Hepatocyte (in vitro differentiated cells): ENCODE measurements around the gene NFKB1. TPM values are rescaled to one million over a fixed set of nuclear protein-coding genes. Genes with fewer than 3 reads are reported as not detected.

Experiments used
- DNase-seq: peaks from one replicate; pipeline ENCODE4 v3.0.0-alpha.2; 2016; ENCODE audit warnings: low spot score
- H2AFZ ChIP-seq: fragments of 200-600 bp; sonication (generic); 2 replicates; pipeline ENCODE4 v1.6.0; 2016; ENCODE audit warnings: antibody characterized with exemption, mild to moderate bottlenecking
- H3K27ac ChIP-seq: fragments of 200-600 bp; sonication (generic); 2 replicates; pipeline ENCODE4 v1.5.1; 2016; ENCODE audit warnings: mild to moderate bottlenecking
- H3K27me3 ChIP-seq: fragments of 200-600 bp; sonication (generic); 2 replicates; pipeline ENCODE4 v1.6.1; 2016
- H3K36me3 ChIP-seq: fragments of 200-600 bp; sonication (generic); replicated peaks from 2 replicates; pipeline ENCODE4 v1.5.1; 2016; ENCODE audit warnings: low read depth; ENCODE audit not compliant: insufficient read depth
- H3K4me1 ChIP-seq: fragments of 200-600 bp; sonication (generic); 2 replicates; pipeline ENCODE4 v1.5.1; 2016; ENCODE audit warnings: mild to moderate bottlenecking, moderate library complexity; ENCODE audit not compliant: insufficient read depth
- H3K4me2 ChIP-seq: fragments of 200-600 bp; sonication (generic); 2 replicates; pipeline ENCODE4 v1.6.0; 2016
- H3K4me3 ChIP-seq: fragments of 200-600 bp; sonication (generic); 2 replicates; pipeline ENCODE4 v1.5.1; 2016; ENCODE audit warnings: mild to moderate bottlenecking
- H3K79me2 ChIP-seq: fragments of 200-600 bp; sonication (generic); 2 replicates; pipeline ENCODE4 v1.6.0; 2017; ENCODE audit warnings: mild to moderate bottlenecking
- H3K9me2 ChIP-seq: fragments of 200-600 bp; sonication (generic); replicated peaks from 2 replicates; pipeline ENCODE4 v1.6.0; 2017; ENCODE audit warnings: mild to moderate bottlenecking; ENCODE audit not compliant: insufficient read depth
- H3K9me3 ChIP-seq: fragments of 200-600 bp; sonication (generic); 2 replicates; pipeline ENCODE4 v1.5.1; 2016; ENCODE audit warnings: low read depth, mild to moderate bottlenecking
- H4K20me1 ChIP-seq: fragments of 200-600 bp; sonication (generic); 2 replicates; pipeline ENCODE4 v1.6.0; 2016; ENCODE audit warnings: mild to moderate bottlenecking; ENCODE audit not compliant: insufficient read depth, poor library complexity, severe bottlenecking
- EZH2 ChIP-seq: fragments of 200-600 bp; sonication (generic); IDR thresholded peaks from 2 replicates; pipeline ENCODE4 v1.6.1; 2016; ENCODE audit warnings: antibody characterized with exemption, mild to moderate bottlenecking, borderline replicate concordance
- EZH2phosphoT487 ChIP-seq: fragments of 200-600 bp; sonication (generic); IDR thresholded peaks from one replicate; pipeline ENCODE4 v1.6.1; 2018; ENCODE audit warnings: antibody characterized with exemption, mild to moderate bottlenecking, low read depth, moderate library complexity; ENCODE audit not compliant: unreplicated experiment, severe bottlenecking
- WGBS: methylation state at CpG from one replicate; pipeline ENCODE4 v1.1.6; 2016; ENCODE audit warnings: low lambda C conversion rate; ENCODE audit errors: missing lambda C conversion rate; 5-methylcytosine and 5-hydroxymethylcytosine counted together
- polyA plus RNA-seq: library from polyadenylated mRNA; unstranded; fragments of >200 nt; fragmentation: Nextera tagmentation; extraction: Ambion mirVana; gene quantifications from 2 replicates; pipeline ENCODE4 v1.2.1, GENCODE V29; 2016
- total RNA-seq: library from RNA; depleted of rRNA; stranded (reverse); fragments of >200 nt; gene quantifications from 2 replicates; pipeline ENCODE4 v1.2.3, GENCODE V29; 2014
- TF ChIP-seq, protein P1 (sequence below): fragments of 200-600 bp; sonication (generic); IDR thresholded peaks from 2 replicates; pipeline ENCODE4 v1.5.1; 2016; ENCODE audit warnings: antibody characterized with exemption, mild to moderate bottlenecking; ENCODE audit not compliant: poor library complexity

Gene NFKB1
- total and polyA plus RNA-seq, 2 experiments from 2014 or later: 21.1 to 22.8 TPM

GRCh38 chr4:102598086-102598761 is 97.1 kb downstream of the NFKB1 start:
- Histone ChIP-seq H3K27ac (peak overlapping the region; percentile 5), H3K4me1 (no peaks in the 10 kb centered on the region), H3K9me3 (no peaks in the 10 kb centered on the region), H3K36me3 (no peaks in the 10 kb centered on the region), H3K9me2 (no peaks in the 10 kb centered on the region), H3K4me2 (no peak overlapping the region), H2AFZ (no peak overlapping the region), H3K79me2 (no peaks in the 10 kb centered on the region), H3K27me3 (no peaks in the 10 kb centered on the region), H4K20me1 (no peaks in the 10 kb centered on the region), H3K4me3 (no peak overlapping the region)
- DNase-seq: no peak
- TF ChIP-seq EZH2phosphoT487 (no peak), EZH2 (no peak)
- TF ChIP-seq, protein P1, sequence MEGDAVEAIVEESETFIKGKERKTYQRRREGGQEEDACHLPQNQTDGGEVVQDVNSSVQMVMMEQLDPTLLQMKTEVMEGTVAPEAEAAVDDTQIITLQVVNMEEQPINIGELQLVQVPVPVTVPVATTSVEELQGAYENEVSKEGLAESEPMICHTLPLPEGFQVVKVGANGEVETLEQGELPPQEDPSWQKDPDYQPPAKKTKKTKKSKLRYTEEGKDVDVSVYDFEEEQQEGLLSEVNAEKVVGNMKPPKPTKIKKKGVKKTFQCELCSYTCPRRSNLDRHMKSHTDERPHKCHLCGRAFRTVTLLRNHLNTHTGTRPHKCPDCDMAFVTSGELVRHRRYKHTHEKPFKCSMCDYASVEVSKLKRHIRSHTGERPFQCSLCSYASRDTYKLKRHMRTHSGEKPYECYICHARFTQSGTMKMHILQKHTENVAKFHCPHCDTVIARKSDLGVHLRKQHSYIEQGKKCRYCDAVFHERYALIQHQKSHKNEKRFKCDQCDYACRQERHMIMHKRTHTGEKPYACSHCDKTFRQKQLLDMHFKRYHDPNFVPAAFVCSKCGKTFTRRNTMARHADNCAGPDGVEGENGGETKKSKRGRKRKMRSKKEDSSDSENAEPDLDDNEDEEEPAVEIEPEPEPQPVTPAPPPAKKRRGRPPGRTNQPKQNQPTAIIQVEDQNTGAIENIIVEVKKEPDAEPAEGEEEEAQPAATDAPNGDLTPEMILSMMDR: no peak
- 70% methylated on average over 1 of the region's 1 CpG for WGBS

GRCh38 chr4:102598762-102599374 is 97.7 kb downstream of the NFKB1 start:
- H3K36me3 ChIP-seq: no peaks in the 10 kb centered on the region
- no peaks in the 10 kb centered on the region for H4K20me1 ChIP-seq
- no peaks in the 10 kb centered on the region for H3K9me3 ChIP-seq
- H3K79me2 ChIP-seq: no peaks in the 10 kb centered on the region
- no peaks in the 10 kb centered on the region for H3K9me2 ChIP-seq
- H3K4me3 ChIP-seq: no peak overlapping the region
- H3K4me2 ChIP-seq: no peak overlapping the region
- H3K4me1 ChIP-seq: no peaks in the 10 kb centered on the region
- H2AFZ ChIP-seq: no peak overlapping the region
- no peaks in the 10 kb centered on the region for H3K27me3 ChIP-seq
- WGBS: 91% methylated on average over 6 of the region's 6 CpGs
- DNase-seq: no peak
- no peak for TF ChIP-seq EZH2phosphoT487
- TF ChIP-seq, protein P1: no peak
- TF ChIP-seq EZH2: no peak
- no peak overlapping the region for H3K27ac ChIP-seq

DNA sequence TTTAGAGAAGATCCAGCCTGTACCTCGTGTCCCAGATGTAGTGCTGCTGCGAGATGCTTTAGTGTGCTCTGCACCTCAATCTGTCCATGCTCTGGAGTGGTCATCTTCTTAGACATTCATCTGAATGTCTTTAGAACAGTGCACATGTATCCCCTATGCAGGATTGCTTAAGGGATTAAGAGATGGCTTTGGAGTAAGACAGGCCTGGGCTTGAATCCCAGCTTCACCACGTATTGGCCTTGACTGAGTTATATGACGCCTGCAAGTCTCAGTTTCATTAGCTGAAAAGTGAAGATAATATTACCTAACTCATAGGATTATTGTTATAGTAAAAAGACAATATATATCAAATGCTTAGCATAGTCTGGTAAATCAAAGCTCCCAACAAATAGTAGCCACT is 98.3 kb downstream of the NFKB1 start:
- Histone ChIP-seq H4K20me1 (no peaks in the 10 kb centered on the region), H2AFZ (no peak overlapping the region), H3K4me1 (no peaks in the 10 kb centered on the region), H3K4me2 (no peak overlapping the region), H3K9me2 (no peaks in the 10 kb centered on the region), H3K27me3 (no peaks in the 10 kb centered on the region), H3K9me3 (no peaks in the 10 kb centered on the region), H3K27ac (no peak overlapping the region), H3K36me3 (no peaks in the 10 kb centered on the region), H3K4me3 (no peak overlapping the region), H3K79me2 (no peaks in the 10 kb centered on the region)
- no peak for DNase-seq
- 77% methylated on average over 4 of the region's 4 CpGs for WGBS
- TF ChIP-seq EZH2phosphoT487 (no peak), EZH2 (no peak)
- TF ChIP-seq, protein P1: no peak
